ENCODE results near the gene ANKS1A. TPM values are rescaled to one million over a fixed set of nuclear protein-coding genes. Genes with fewer than 3 reads are reported as not detected.

ANKS1A gene
- total RNA-seq, 1 experiment from 2014 or later: 26.5 TPM

- no peaks in the 10 kb centered on the region for H4K20me1 ChIP-seq (ENCODE audit: control insufficient read depth, insufficient read depth, insufficient read length)
- H3K27me3 ChIP-seq (ENCODE audit: insufficient read depth, low read length): no peaks in the 10 kb centered on the region
- Mint-ChIP-seq H3K4me1 (peaks cover 13% of the 10 kb centered on the region in 2 experiments), H3K27ac (peak overlapping the region in 1 of 3 experiments; percentile 87; a peak in 3 of 7 replicates), H3K9me3 (no peaks in the 10 kb centered on the region), H3K27me3 (ENCODE audit: low read depth) (no peaks in the 10 kb centered on the region), H3K36me3 (ENCODE audit: insufficient read depth in 1 of 3, low read depth in 3 of 3) (peaks cover 19 to 45% (median 40%) of the 10 kb centered on the region in 3 experiments; a peak in 6 of 7 replicates), H3K4me3 (no peak overlapping the region)
- H3K4ac ChIP-seq (ENCODE audit: low read depth, low read length): no peak overlapping the region
- peak; percentile 28 for DNase-seq
- no peak overlapping the region for H3K27ac ChIP-seq (ENCODE audit: insufficient read length, low read depth, low read length)
- H2BK20ac ChIP-seq (ENCODE audit: low read depth, low read length, poor library complexity, severe bottlenecking): no peak overlapping the region
- no peak overlapping the region for H2BK120ac ChIP-seq (ENCODE audit: low read depth, low read length, poor library complexity, severe bottlenecking)
- H3K4me2 ChIP-seq (ENCODE audit: insufficient read depth, insufficient read length, low read length): no peak overlapping the region
- H3K18ac ChIP-seq (ENCODE audit: insufficient read length, low read depth, low read length): no peak overlapping the region
- no peak overlapping the region for H3K23ac ChIP-seq (ENCODE audit: insufficient read length, low read depth, low read length)
- TF ChIP-seq CTCF (conservative IDR thresholded peaks at IDR 0.05): 0 out of 3 replicates have a peak, but pooled peaks have one; percentile 12
- H3K14ac ChIP-seq (ENCODE audit: insufficient read depth, low read length): no peak overlapping the region
- H2BK12ac ChIP-seq (ENCODE audit: insufficient read length, low read depth, low read length): no peak overlapping the region
- no CpG with 5 or more reads among the region's 24 CpGs for WGBS (ENCODE audit: extremely low coverage, insufficient read length, low lambda C conversion rate)
- H3K56ac ChIP-seq (ENCODE audit: insufficient read length, low read depth, low read length): no peak overlapping the region
- no peak overlapping the region for H2AFZ ChIP-seq (ENCODE audit: low read length)
- no peaks in the 10 kb centered on the region for H3K23me2 ChIP-seq (ENCODE audit: insufficient read length, low read depth, low read length, poor library complexity, severe bottlenecking)
- H2BK5ac ChIP-seq (ENCODE audit: insufficient read length, low read length): no peak overlapping the region
- no peak overlapping the region for H4K91ac ChIP-seq (ENCODE audit: insufficient read length, low read depth, low read length)
- no peak overlapping the region for H3K9ac ChIP-seq (ENCODE audit: extremely low read depth, insufficient read length, low read length)
- H3K9me3 ChIP-seq (ENCODE audit: control insufficient read depth, low read depth, low read length): no peaks in the 10 kb centered on the region
- no peak overlapping the region for H2BK15ac ChIP-seq (ENCODE audit: low read depth, low read length)
- H3T11ph ChIP-seq (ENCODE audit: low read length): no peak overlapping the region
- H2AK5ac ChIP-seq (ENCODE audit: insufficient read length, low read length): no peak overlapping the region
- H4K5ac ChIP-seq (ENCODE audit: insufficient read length, low read depth, low read length): no peak overlapping the region
- no peak overlapping the region for H4K8ac ChIP-seq (replicated peaks; ENCODE audit: insufficient read length, low read depth, low read length)
- no peaks in the 10 kb centered on the region for H3K79me1 ChIP-seq (ENCODE audit: insufficient read depth, low read depth, low read length, poor library complexity, severe bottlenecking)
- H3K79me2 ChIP-seq (ENCODE audit: insufficient read depth, low read length): no peaks in the 10 kb centered on the region
- H3K4me1 ChIP-seq (ENCODE audit: insufficient read depth, low read length): no peaks in the 10 kb centered on the region
These were observed 199.5 kb downstream of the ANKS1A start for GRCh38 chr6:35088281-35089215.

All from H9 (cell line).